Fibroblast of lung (primary cell): ENCODE results near the gene SRD5A3. TPM values are rescaled to one million over a fixed set of nuclear protein-coding genes. Genes with fewer than 3 reads are reported as not detected.
"Not testable (repeated sequence)": the region's sequence is repeated elsewhere in the genome, so short reads cannot be mapped to it uniquely, and the experiment has no call there.

Experiments
- DNase-seq, 2 donors: peaks; one replicate each; pipeline versions ENCODE4 v3.0.0 to v3.0.0-alpha.2; 2010; ENCODE audit warnings: low read depth in 2 of 2
- H2AFZ ChIP-seq: 2 replicates; pipeline ENCODE4 v1.5.1; 2012; ENCODE audit warnings: low read length, control low read depth, inconsistent platforms
- H3K27ac ChIP-seq: 2 replicates; pipeline ENCODE4 v1.5.1; 2011; ENCODE audit warnings: low read length, control low read depth; ENCODE audit not compliant: insufficient read depth
- H3K27me3 ChIP-seq: 2 replicates; pipeline ENCODE4 v1.5.1; 2011; ENCODE audit warnings: mild to moderate bottlenecking, low read length; ENCODE audit not compliant: control insufficient read depth, insufficient read depth
- H3K36me3 ChIP-seq: 2 replicates; pipeline ENCODE4 v1.5.1; 2011; ENCODE audit warnings: low read length; ENCODE audit not compliant: control insufficient read depth, insufficient read depth
- H3K4me1 ChIP-seq: 2 replicates; pipeline ENCODE4 v1.5.1; 2011; ENCODE audit warnings: low read length; ENCODE audit not compliant: control insufficient read depth, insufficient read depth; ENCODE audit errors: extremely low read depth
- H3K4me2 ChIP-seq: 2 replicates; pipeline ENCODE4 v1.5.1; 2011; ENCODE audit warnings: low read length, control low read depth; ENCODE audit not compliant: insufficient read depth; ENCODE audit errors: extremely low read depth
- H3K4me3 ChIP-seq, 4 experiments: fragments of 200-600 bp in 1 of 4; sonication (generic) in 1 of 4; replicated peaks in 1 of 4; 2 replicates each; pipeline ENCODE4 v1.5.1; 2011 to 2016; ENCODE audit warnings: low read length in 4 of 4, low read depth in 3 of 4, mild to moderate bottlenecking in 3 of 4, control low read depth in 2 of 4, inconsistent platforms in 1 of 4, mixed read lengths in 1 of 4; ENCODE audit not compliant: insufficient read depth in 1 of 4; ENCODE audit errors: control extremely low read depth in 1 of 4
- H3K79me2 ChIP-seq: 2 replicates; pipeline ENCODE4 v1.5.1; 2012; ENCODE audit warnings: mild to moderate bottlenecking, low read length, inconsistent platforms; ENCODE audit not compliant: control insufficient read depth, insufficient read depth
- H3K9ac ChIP-seq: 2 replicates; pipeline ENCODE4 v1.5.1; 2011; ENCODE audit warnings: mild to moderate bottlenecking, low read length, control low read depth; ENCODE audit not compliant: insufficient read depth
- H3K9me3 ChIP-seq: 2 replicates; pipeline ENCODE4 v1.5.1; 2012; ENCODE audit warnings: low read depth, low read length; ENCODE audit not compliant: control insufficient read depth, insufficient read depth
- H4K20me1 ChIP-seq: 2 replicates; pipeline ENCODE4 v1.5.1; 2011; ENCODE audit warnings: low read length; ENCODE audit not compliant: control insufficient read depth, insufficient read depth; ENCODE audit errors: extremely low read depth
- CTCF ChIP-seq, 2 donors: IDR thresholded peaks in 1 of 2; conservative IDR thresholded peaks in 1 of 2; 1 replicate in 1 of 2; 2 replicates in 1 of 2; pipeline ENCODE4 v1.5.1; 2011 to 2012; ENCODE audit warnings: low read length in 2 of 2, control low read depth in 1 of 2, inconsistent platforms in 1 of 2, low read depth in 1 of 2, mild to moderate bottlenecking in 1 of 2
- EZH2 ChIP-seq: IDR thresholded peaks from 2 replicates; pipeline ENCODE4 v1.5.1; 2012; ENCODE audit warnings: low read length, control low read depth, mild to moderate bottlenecking; ENCODE audit errors: missing control alignments
- polyA plus RNA-seq, 2 donors: library from polyadenylated mRNA; depleted of rRNA in 1 of 2; stranded (reverse) in 1 of 2; unstranded in 1 of 2; fragments of >200 nt; gene quantifications; 2 replicates each; pipeline ENCODE4 v1.2.1, GENCODE V29; 2011 to 2012; ENCODE audit warnings: missing spikeins in 1 of 2
- total RNA-seq: library from RNA; depleted of rRNA; stranded (reverse); fragments of >200 nt; gene quantifications from 2 replicates; pipeline ENCODE4 v1.2.1, GENCODE V29; 2014

SRD5A3 gene
- total and polyA plus RNA-seq, 2 donors (not counting 1 experiment from before 2014, with no cell fraction given), result 5.0 to 12.3 TPM

- Histone ChIP-seq H3K79me2 (no peaks in the 10 kb centered on the region), H3K27me3 (no peaks in the 10 kb centered on the region)
- TF ChIP-seq EZH2 (no peak), CTCF (conservative IDR thresholded peaks at IDR 0.05 in 1 of 2, IDR thresholded peaks at IDR 0.05 in 1 of 2; ENCODE audit: low read depth in 1 of 2, low read length in 2 of 2) (no peak)
Observed at GRCh38 chr4:55351824-55352223, 5.8 kb downstream of the SRD5A3 start.

GRCh38 chr4:55352726-55353125 is 6.7 kb downstream of the SRD5A3 start:
- no peak overlapping the region for H3K9ac ChIP-seq
- no peak for DNase-seq
- H3K4me2 ChIP-seq, result no peak overlapping the region
- H3K79me2 ChIP-seq, result no peaks in the 10 kb centered on the region
- no peak overlapping the region for H3K4me3 ChIP-seq
- H3K36me3 ChIP-seq, result no peaks in the 10 kb centered on the region
- no peaks in the 10 kb centered on the region for H3K9me3 ChIP-seq
- TF ChIP-seq EZH2 (no peak), CTCF (conservative IDR thresholded peaks at IDR 0.05 in 1 of 2, IDR thresholded peaks at IDR 0.05 in 1 of 2; ENCODE audit: low read depth in 1 of 2, low read length in 2 of 2) (no peak)
- no peaks in the 10 kb centered on the region for H4K20me1 ChIP-seq
- no peak overlapping the region for H3K27ac ChIP-seq
- H2AFZ ChIP-seq, result no peak overlapping the region
- H3K27me3 ChIP-seq, result no peaks in the 10 kb centered on the region
- peaks cover 8% of the 10 kb centered on the region for H3K4me1 ChIP-seq

More at GRCh38 chr4:55351824-55352223, 5.8 kb downstream of the SRD5A3 start:
- Histone ChIP-seq H4K20me1 (no peaks in the 10 kb centered on the region), H3K4me2 (no peak overlapping the region), H3K9me3 (no peaks in the 10 kb centered on the region), H3K36me3 (no peaks in the 10 kb centered on the region), H2AFZ (no peak overlapping the region), H3K4me3 (no peak overlapping the region), H3K9ac (no peak overlapping the region), H3K27ac (no peak overlapping the region), H3K4me1 (peaks cover 4% of the 10 kb centered on the region)
- peak in 1 of 2 donors; percentile 21 for DNase-seq

GRCh38 chr4:55353228-55353747 is 7.2 kb downstream of the SRD5A3 start:
- peaks cover 10% of the 10 kb centered on the region for H3K4me1 ChIP-seq
- H4K20me1 ChIP-seq, H3K9ac ChIP-seq, H3K9me3 ChIP-seq, H2AFZ ChIP-seq, H3K4me3 ChIP-seq, DNase-seq, H3K27ac ChIP-seq, H3K79me2 ChIP-seq, H3K27me3 ChIP-seq, H3K36me3 ChIP-seq, H3K4me2 ChIP-seq: not testable (repeated sequence)
